ENCODE measurements around the gene MED27. TPM values are rescaled to one million over a fixed set of nuclear protein-coding genes. Genes with fewer than 3 reads are reported as not detected.

The MED27 gene
- total and polyA plus RNA-seq, 10 of the 15 experiments (the other 5 are each of a cell fraction or from before 2014, with no cell fraction given), result 20.3 to 50.3 (median 35.5) TPM

DNA sequence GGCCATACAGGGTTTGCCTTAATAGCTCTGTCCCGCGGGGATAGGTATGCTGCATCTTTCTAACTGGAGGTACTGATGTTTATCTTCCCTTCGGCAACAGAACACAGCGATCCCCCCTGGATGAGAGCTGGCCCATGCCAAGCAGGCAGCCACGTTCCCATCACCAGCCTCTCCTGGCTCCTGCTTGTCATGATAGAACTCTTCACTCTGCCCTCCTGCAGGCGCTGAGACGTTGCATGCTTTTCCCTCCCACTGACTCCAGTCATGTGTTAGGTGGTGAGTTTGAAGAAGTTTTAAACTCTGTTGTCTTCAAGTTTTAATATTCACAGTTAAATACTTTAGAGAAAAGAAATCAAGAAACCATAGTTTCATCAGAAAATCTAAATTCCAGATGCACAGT lies 60.0 kb downstream of the MED27 start (continued):
- no peak for TF ChIP-seq STAT3 (IDR thresholded peaks at IDR 0.05; ENCODE audit: low read depth, low read length)
- TF ChIP-seq, protein P1, sequence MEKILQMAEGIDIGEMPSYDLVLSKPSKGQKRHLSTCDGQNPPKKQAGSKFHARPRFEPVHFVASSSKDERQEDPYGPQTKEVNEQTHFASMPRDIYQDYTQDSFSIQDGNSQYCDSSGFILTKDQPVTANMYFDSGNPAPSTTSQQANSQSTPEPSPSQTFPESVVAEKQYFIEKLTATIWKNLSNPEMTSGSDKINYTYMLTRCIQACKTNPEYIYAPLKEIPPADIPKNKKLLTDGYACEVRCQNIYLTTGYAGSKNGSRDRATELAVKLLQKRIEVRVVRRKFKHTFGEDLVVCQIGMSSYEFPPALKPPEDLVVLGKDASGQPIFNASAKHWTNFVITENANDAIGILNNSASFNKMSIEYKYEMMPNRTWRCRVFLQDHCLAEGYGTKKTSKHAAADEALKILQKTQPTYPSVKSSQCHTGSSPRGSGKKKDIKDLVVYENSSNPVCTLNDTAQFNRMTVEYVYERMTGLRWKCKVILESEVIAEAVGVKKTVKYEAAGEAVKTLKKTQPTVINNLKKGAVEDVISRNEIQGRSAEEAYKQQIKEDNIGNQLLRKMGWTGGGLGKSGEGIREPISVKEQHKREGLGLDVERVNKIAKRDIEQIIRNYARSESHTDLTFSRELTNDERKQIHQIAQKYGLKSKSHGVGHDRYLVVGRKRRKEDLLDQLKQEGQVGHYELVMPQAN (conservative IDR thresholded peaks at IDR 0.05), result no peak
- no peak for TF ChIP-seq SMARCA5 (IDR thresholded peaks at IDR 0.05)
- no peak for TF ChIP-seq PBX3 (IDR thresholded peaks at IDR 0.05; ENCODE audit: insufficient replicate concordance, low read depth, low read length)
- no peak for TF ChIP-seq MEF2A (IDR thresholded peaks at IDR 0.05; ENCODE audit: insufficient read depth, low read depth, low read length)

GRCh38 chr9:132018957-132019405 lies 60.7 kb downstream of the MED27 start:
- ChIA-PET RAD21 (ENCODE audit: unreplicated experiment) (interaction anchor here (0.6 kb wide), 1 partner anchor 150 kb away, joined by 3 read pairs; no protein-coding TSS in a partner anchor), CTCF (no interaction called here), POLR2A (no interaction called here), SMC1A (ENCODE audit: uncharacterized antibody, unreplicated experiment) (interaction anchor here (0.6 kb wide), 1 partner anchor 13 kb away, joined by 3 read pairs; no protein-coding TSS in a partner anchor)
- 37% methylated on average over 3 of the region's 3 CpGs for WGBS (ENCODE audit: insufficient coverage, insufficient replicate concordance, low lambda C conversion rate, missing lambda C conversion rate)
- no TSS peak for BruUV-seq (replicated peaks)
- Histone ChIP-seq H3K4me3 (no peak overlapping the region), H3K27ac (ENCODE audit: control insufficient read depth, insufficient read depth) (no peak overlapping the region), H2AFZ (ENCODE audit: control insufficient read depth, low read depth, low read length) (no peak overlapping the region), H3K79me2 (ENCODE audit: control insufficient read depth, insufficient read depth, low read length) (no peaks in the 10 kb centered on the region), H3K27me3 (replicated peaks in 1 of 2; ENCODE audit: control insufficient read depth in 2 of 2, insufficient read depth in 2 of 2, low read length in 1 of 2) (no peaks in the 10 kb centered on the region), H3K9me3 (replicated peaks; ENCODE audit: control insufficient read depth, insufficient read depth, low read length) (no peaks in the 10 kb centered on the region; the same call in 2 of the 3 replicates), H3K9ac (ENCODE audit: control insufficient read depth, insufficient read depth, low read length) (no peak overlapping the region), H4K20me1 (ENCODE audit: control insufficient read depth, insufficient read depth) (peaks cover 15% of the 10 kb centered on the region), H3K36me3 (ENCODE audit: control insufficient read depth in 2 of 2, insufficient read depth in 2 of 2, low read length in 1 of 2) (no peaks in the 10 kb centered on the region), H3K4me1 (ENCODE audit: control insufficient read depth, insufficient read depth, low read length) (no peaks in the 10 kb centered on the region), H3K4me2 (ENCODE audit: control insufficient read depth, insufficient read depth) (no peak overlapping the region)
- in situ Hi-C loops (cut with MboI) (no loop called here), intact Hi-C loops (cut with micrococcal nuclease; ENCODE audit: unreplicated experiment) (no loop called here)
- FAIRE-seq (no peak), DNase-seq (ENCODE audit: low read depth, low spot score) (no peak), ATAC-seq (no peak)
- TF ChIP-seq POU2F2 (IDR thresholded peaks at IDR 0.05; ENCODE audit: borderline replicate concordance, low read depth, low read length) (no peak), ETV6 (conservative IDR thresholded peaks at IDR 0.05 in 1 of 2, IDR thresholded peaks at IDR 0.05 in 1 of 2; ENCODE audit: borderline replicate concordance in 1 of 2, low read depth in 1 of 2) (no peak), IKZF2 (IDR thresholded peaks at IDR 0.05) (no peak), POLR2A (IDR thresholded peaks at IDR 0.05; ENCODE audit: low read depth, low read length) (no peak), BMI1 (IDR thresholded peaks at IDR 0.05; ENCODE audit: borderline replicate concordance) (no peak), RUNX3 (IDR thresholded peaks at IDR 0.05; ENCODE audit: low read length) (no peak), HDAC6 (IDR thresholded peaks at IDR 0.05; ENCODE audit: unreplicated experiment) (no peak), MYC (IDR thresholded peaks at IDR 0.05; ENCODE audit: insufficient read depth, insufficient read length, insufficient replicate concordance, low read length, severe bottlenecking) (no peak), BACH1 (IDR thresholded peaks at IDR 0.05; ENCODE audit: borderline replicate concordance) (no peak)
- TF ChIP-seq, protein P2, sequence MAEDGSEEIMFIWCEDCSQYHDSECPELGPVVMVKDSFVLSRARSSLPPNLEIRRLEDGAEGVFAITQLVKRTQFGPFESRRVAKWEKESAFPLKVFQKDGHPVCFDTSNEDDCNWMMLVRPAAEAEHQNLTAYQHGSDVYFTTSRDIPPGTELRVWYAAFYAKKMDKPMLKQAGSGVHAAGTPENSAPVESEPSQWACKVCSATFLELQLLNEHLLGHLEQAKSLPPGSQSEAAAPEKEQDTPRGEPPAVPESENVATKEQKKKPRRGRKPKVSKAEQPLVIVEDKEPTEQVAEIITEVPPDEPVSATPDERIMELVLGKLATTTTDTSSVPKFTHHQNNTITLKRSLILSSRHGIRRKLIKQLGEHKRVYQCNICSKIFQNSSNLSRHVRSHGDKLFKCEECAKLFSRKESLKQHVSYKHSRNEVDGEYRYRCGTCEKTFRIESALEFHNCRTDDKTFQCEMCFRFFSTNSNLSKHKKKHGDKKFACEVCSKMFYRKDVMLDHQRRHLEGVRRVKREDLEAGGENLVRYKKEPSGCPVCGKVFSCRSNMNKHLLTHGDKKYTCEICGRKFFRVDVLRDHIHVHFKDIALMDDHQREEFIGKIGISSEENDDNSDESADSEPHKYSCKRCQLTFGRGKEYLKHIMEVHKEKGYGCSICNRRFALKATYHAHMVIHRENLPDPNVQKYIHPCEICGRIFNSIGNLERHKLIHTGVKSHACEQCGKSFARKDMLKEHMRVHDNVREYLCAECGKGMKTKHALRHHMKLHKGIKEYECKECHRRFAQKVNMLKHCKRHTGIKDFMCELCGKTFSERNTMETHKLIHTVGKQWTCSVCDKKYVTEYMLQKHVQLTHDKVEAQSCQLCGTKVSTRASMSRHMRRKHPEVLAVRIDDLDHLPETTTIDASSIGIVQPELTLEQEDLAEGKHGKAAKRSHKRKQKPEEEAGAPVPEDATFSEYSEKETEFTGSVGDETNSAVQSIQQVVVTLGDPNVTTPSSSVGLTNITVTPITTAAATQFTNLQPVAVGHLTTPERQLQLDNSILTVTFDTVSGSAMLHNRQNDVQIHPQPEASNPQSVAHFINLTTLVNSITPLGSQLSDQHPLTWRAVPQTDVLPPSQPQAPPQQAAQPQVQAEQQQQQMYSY (CRISPR knock-in tag; IDR thresholded peaks at IDR 0.05), result no peak
